HepG2 (cell line): ENCODE data around the gene POMP. TPM values are rescaled to one million over a fixed set of nuclear protein-coding genes. Genes with fewer than 3 reads are reported as not detected.

Source experiments
- ATAC-seq: fragments of 200-7000 bp; cut with Tn5 transposase; 3 replicates; pipeline ENCODE4 v1.9.1; 2020; ENCODE audit warnings: mild to moderate bottlenecking, moderate library complexity
- BruUV-seq: library from RNA; stranded (reverse); fragments of 400-500 nt; replicated peaks from 2 replicates; lab custom pipeline; 2021; lab: Mats Ljungman, UMichigan
- CTCF ChIA-PET: fragments of 300-600 bp; formaldehyde crosslinking; extraction: SDS; loops from one replicate; lab custom pipeline; 2021; ENCODE audit warnings: low total read pairs, inconsistent platforms, low intra/inter-chr PET ratio; lab: Yijun Ruan, JAX
- POLR2A ChIA-PET: fragments of 350-600 bp; sonication (Branson Sonifier 250); formaldehyde crosslinking; loops from one replicate; lab custom pipeline; 2020; ENCODE audit warnings: antibody characterized with exemption, inconsistent platforms; lab: Yijun Ruan, JAX
- DNase-seq: peaks from one replicate; pipeline ENCODE4 v3.0.0-alpha.2; 2015; ENCODE audit warnings: low spot score
- FAIRE-seq: peaks from 3 replicates; lab custom pipeline; 2011; peaks lifted over from hg19 to GRCh38; lab: Jason Lieb, UNC
- H2AFZ ChIP-seq: one replicate; pipeline ENCODE4 v1.6.1; 2011; ENCODE audit warnings: low read length, inconsistent platforms
- H3K27ac ChIP-seq: fragments of 300-600 bp; 3 replicates; pipeline ENCODE4 v1.8.0; 2011; ENCODE audit warnings: mixed run types, mild to moderate bottlenecking, mixed read lengths, low read length, inconsistent platforms; ENCODE audit not compliant: insufficient read depth; ENCODE audit errors: extremely low read length
- H3K27me3 ChIP-seq, 2 experiments: fragments of 200-600 bp in 1 of 2; 2 replicates in 1 of 2; 3 replicates in 1 of 2; pipeline versions ENCODE4 v1.6.0 to v1.8.0; 2011; ENCODE audit warnings: low read length in 2 of 2, mild to moderate bottlenecking in 2 of 2, moderate library complexity in 2 of 2, inconsistent platforms in 1 of 2; ENCODE audit not compliant: insufficient read depth in 2 of 2, control insufficient read depth in 1 of 2
- H3K36me3 ChIP-seq, 2 experiments: fragments of 200-600 bp in 1 of 2; replicated peaks in 1 of 2; 2 replicates in 1 of 2; 3 replicates in 1 of 2; pipeline versions ENCODE4 v1.5.1 to v1.8.0; 2011; ENCODE audit warnings: low read length in 2 of 2, inconsistent platforms in 1 of 2; ENCODE audit not compliant: insufficient read depth in 2 of 2, control insufficient read depth in 1 of 2
- H3K4me1 ChIP-seq: 2 replicates; pipeline ENCODE4 v1.5.1; 2012; ENCODE audit warnings: low read length, inconsistent platforms; ENCODE audit not compliant: insufficient read depth
- H3K4me2 ChIP-seq: 2 replicates; pipeline ENCODE4 v1.6.0; 2011; ENCODE audit warnings: low read depth, low read length, inconsistent platforms
- H3K4me3 ChIP-seq, 3 experiments: fragments of 200-600 bp in 1 of 3; sonication (generic), shearing (Covaris generic) in 1 of 3; replicated peaks in 1 of 3; 2 replicates each; pipeline ENCODE4 v1.5.1; 2011 to 2016; ENCODE audit warnings: low read length in 3 of 3, inconsistent platforms in 2 of 3, low read depth in 2 of 3, mild to moderate bottlenecking in 2 of 3, control low read depth in 1 of 3, mixed read lengths in 1 of 3; ENCODE audit not compliant: insufficient read depth in 1 of 3
- H3K79me2 ChIP-seq: one replicate; pipeline ENCODE4 v1.6.1; 2011; ENCODE audit warnings: low read length, inconsistent platforms; ENCODE audit not compliant: insufficient read depth
- H3K9ac ChIP-seq: 2 replicates; pipeline ENCODE4 v1.6.0; 2011; ENCODE audit warnings: mild to moderate bottlenecking, low read depth, low read length, inconsistent platforms; ENCODE audit not compliant: insufficient read depth
- H3K9me3 ChIP-seq: 2 replicates; pipeline ENCODE4 v1.5.1; 2012; ENCODE audit warnings: mild to moderate bottlenecking, low read length
- H4K20me1 ChIP-seq: 2 replicates; pipeline ENCODE4 v1.6.0; 2011; ENCODE audit warnings: inconsistent platforms, mild to moderate bottlenecking, low read length, moderate library complexity; ENCODE audit not compliant: insufficient read depth
- DDIT3 ChIP-seq: sonication (generic); formaldehyde crosslinking; IDR thresholded peaks from 2 replicates; pipeline ENCODE4 v1.4.0; 2020; ENCODE audit warnings: mild to moderate bottlenecking, missing genetic modification reagents
- DZIP1 ChIP-seq: sonication (generic); formaldehyde crosslinking; IDR thresholded peaks from 2 replicates; pipeline ENCODE4 v1.5.0; 2020; ENCODE audit warnings: mild to moderate bottlenecking, missing genetic modification reagents
- HCFC1 ChIP-seq: fragments of 150-350 bp; IDR thresholded peaks from 2 replicates; pipeline ENCODE4 v1.6.1; 2014; ENCODE audit warnings: low read depth, low read length
- MIER3 ChIP-seq: IDR thresholded peaks from 2 replicates; pipeline ENCODE4 v1.6.1; 2016; ENCODE audit warnings: missing compliant biosample characterization, borderline replicate concordance
- NFKB2 ChIP-seq: sonication (generic); formaldehyde crosslinking; IDR thresholded peaks from 2 replicates; pipeline ENCODE4 v1.4.0; 2020; ENCODE audit warnings: missing genetic modification reagents, borderline replicate concordance
- RXRA ChIP-seq: sonication (generic); formaldehyde crosslinking; IDR thresholded peaks from 2 replicates; pipeline ENCODE4 v1.5.1; 2020; ENCODE audit warnings: missing genetic modification reagents
- SMAD9 ChIP-seq: sonication (generic); formaldehyde crosslinking; IDR thresholded peaks from 2 replicates; pipeline ENCODE4 v1.5.1; 2020; ENCODE audit warnings: mild to moderate bottlenecking, missing genetic modification reagents
- SRF ChIP-seq: IDR thresholded peaks from 2 replicates; pipeline ENCODE4 v1.6.1; 2011; ENCODE audit warnings: mild to moderate bottlenecking, low read depth, low read length, moderate library complexity
- TBL1XR1 ChIP-seq: fragments of 150-350 bp; IDR thresholded peaks from 2 replicates; pipeline ENCODE4 v1.6.1; 2014; ENCODE audit warnings: borderline replicate concordance, low read length; ENCODE audit not compliant: partially characterized antibody
- U2AF1 ChIP-seq: fragments of 200-400 bp; formaldehyde crosslinking; optimal IDR thresholded peaks from 2 replicates; pipeline ENCODE3; 2017; ENCODE audit warnings: mild to moderate bottlenecking, low read depth, low read length
- ZMAT5 ChIP-seq: sonication (generic); formaldehyde crosslinking; IDR thresholded peaks from 2 replicates; pipeline ENCODE4 v1.5.0; 2020; ENCODE audit warnings: mild to moderate bottlenecking, low read depth, missing genetic modification reagents, borderline replicate concordance
- ZMYM3 ChIP-seq: sonication (generic); formaldehyde crosslinking; IDR thresholded peaks from 2 replicates; pipeline ENCODE4 v1.5.1; 2020; ENCODE audit warnings: mild to moderate bottlenecking, missing genetic modification reagents
- ZNF577 ChIP-seq: sonication (generic); formaldehyde crosslinking; IDR thresholded peaks from 2 replicates; pipeline ENCODE4 v1.4.0; 2020; ENCODE audit warnings: mild to moderate bottlenecking, low read depth, missing genetic modification reagents, borderline replicate concordance
- ZNF747 ChIP-seq: sonication (generic); formaldehyde crosslinking; IDR thresholded peaks from 2 replicates; pipeline ENCODE4 v1.8.1; 2023; ENCODE audit warnings: missing genetic modification reagents, mild to moderate bottlenecking, borderline replicate concordance
- ZSCAN22 ChIP-seq: sonication (generic); formaldehyde crosslinking; IDR thresholded peaks from 2 replicates; pipeline ENCODE4 v1.4.0; 2020; ENCODE audit warnings: mild to moderate bottlenecking, missing genetic modification reagents
- WGBS: methylation state at CpG from one replicate; pipeline ENCODE4 v1.1.6; 2017; ENCODE audit warnings: low lambda C conversion rate; 5-methylcytosine and 5-hydroxymethylcytosine counted together
- in situ Hi-C: cut with HindIII; loops from 2 replicates; pipeline ENCODE4 v1.10.0; 2017; ENCODE audit warnings: low pct_unique_long_range_greater_than_20kb; ENCODE audit not compliant: extremely low pct_ligation_motif_present
- intact Hi-C: fragments of 100-400 bp; cut with micrococcal nuclease; formaldehyde crosslinking; loops from one replicate; pipeline ENCODE4 v1.10.0; 2022; ENCODE audit not compliant: unreplicated experiment
- polyA plus RNA-seq, 8 experiments: library from polyadenylated mRNA; depleted of rRNA in 3 of 8; stranded (reverse) in 7 of 8; unstranded in 1 of 8; fragments of >200 nt; fragmentation: Illumina TruSeq in 4 of 8; extraction: Trizol in 4 of 8; gene quantifications; 2 replicates each; pipeline versions ENCODE4 v1.2.1 to v1.2.3, GENCODE V29; 2011 to 2016; ENCODE audit warnings: low read depth in 4 of 8, missing spikeins in 1 of 8, mixed read lengths in 1 of 8; ENCODE audit not compliant: insufficient read depth in 1 of 8
- total RNA-seq, 5 experiments: library from RNA; depleted of rRNA; stranded (reverse); fragments of >200 nt; fragmentation: Illumina TruSeq; extraction: Trizol; gene quantifications; 2 replicates each; pipeline ENCODE4 v1.2.3, GENCODE V29; 2016; ENCODE audit warnings: low read depth in 1 of 5

Gene POMP
- total and polyA plus RNA-seq, 2 of the 13 experiments (the other 11 are each of a cell fraction or from before 2014, with no cell fraction given) = 30.6 to 118 TPM

- 49% methylated on average over 2 of the region's 2 CpGs for WGBS
- TF ChIP-seq HCFC1 = no peak
- TF ChIP-seq ZNF747 (CRISPR knock-in tag) = no peak
- no peak for TF ChIP-seq ZMYM3 (CRISPR knock-in tag)
- no peak for TF ChIP-seq SMAD9 (CRISPR knock-in tag)
- no peak for TF ChIP-seq DDIT3 (CRISPR knock-in tag)
- TF ChIP-seq NFKB2 = no peak
- TF ChIP-seq ZNF577 (CRISPR knock-in tag) = no peak
- Histone ChIP-seq H2AFZ (no peak overlapping the region), H4K20me1 (no peaks in the 10 kb centered on the region), H3K4me3 (no peak overlapping the region), H3K27me3 (no peaks in the 10 kb centered on the region; a peak in 2 of 5 replicates), H3K27ac (no peak overlapping the region), H3K9ac (no peak overlapping the region), H3K4me1 (no peaks in the 10 kb centered on the region), H3K9me3 (no peaks in the 10 kb centered on the region), H3K4me2 (no peak overlapping the region), H3K36me3 (no peaks in the 10 kb centered on the region), H3K79me2 (no peaks in the 10 kb centered on the region)
- ChIA-PET POLR2A (no interaction called here), CTCF (no interaction called here)
- FAIRE-seq = no peak
- ATAC-seq = no peak
- BruUV-seq = no TSS peak
- in situ Hi-C loops = no loop called here
- DNase-seq = no peak
- intact Hi-C loops = no loop called here
Observed at GRCh38 chr13:28615916-28616446, 42.9 kb upstream of the POMP start.

GRCh38 chr13:28618230-28618994, 40.5 kb upstream of the POMP start:
- BruUV-seq = no TSS peak
- FAIRE-seq = no peak

More at GRCh38 chr13:28618230-28618994, 40.5 kb upstream of the POMP start:
- no peak for TF ChIP-seq DZIP1 (CRISPR knock-in tag)
- TF ChIP-seq TBL1XR1 = no peak
- TF ChIP-seq U2AF1 = no peak
- TF ChIP-seq MIER3 (CRISPR knock-in tag) = no peak
- no peak for TF ChIP-seq SRF
- TF ChIP-seq RXRA = no peak
- TF ChIP-seq ZSCAN22 (CRISPR knock-in tag) = no peak
- TF ChIP-seq ZMAT5 (CRISPR knock-in tag) = no peak
- Histone ChIP-seq H4K20me1 (no peaks in the 10 kb centered on the region), H3K9me3 (no peaks in the 10 kb centered on the region), H3K36me3 (no peaks in the 10 kb centered on the region), H3K79me2 (no peaks in the 10 kb centered on the region), H3K9ac (no peak overlapping the region), H3K4me2 (no peak overlapping the region), H3K4me1 (no peaks in the 10 kb centered on the region), H3K27ac (no peak overlapping the region), H3K27me3 (no peaks in the 10 kb centered on the region; a peak in 2 of 5 replicates), H3K4me3 (no peak overlapping the region), H2AFZ (no peak overlapping the region)
- DNase-seq = no peak
- 42% methylated on average over 26 of the region's 31 CpGs for WGBS
- intact Hi-C loops (no loop called here), in situ Hi-C loops (no loop called here)
- ChIA-PET CTCF (no interaction called here), POLR2A (no interaction called here)
- no peak for ATAC-seq
